ENCODE results near the gene KIF1B.

DNA sequence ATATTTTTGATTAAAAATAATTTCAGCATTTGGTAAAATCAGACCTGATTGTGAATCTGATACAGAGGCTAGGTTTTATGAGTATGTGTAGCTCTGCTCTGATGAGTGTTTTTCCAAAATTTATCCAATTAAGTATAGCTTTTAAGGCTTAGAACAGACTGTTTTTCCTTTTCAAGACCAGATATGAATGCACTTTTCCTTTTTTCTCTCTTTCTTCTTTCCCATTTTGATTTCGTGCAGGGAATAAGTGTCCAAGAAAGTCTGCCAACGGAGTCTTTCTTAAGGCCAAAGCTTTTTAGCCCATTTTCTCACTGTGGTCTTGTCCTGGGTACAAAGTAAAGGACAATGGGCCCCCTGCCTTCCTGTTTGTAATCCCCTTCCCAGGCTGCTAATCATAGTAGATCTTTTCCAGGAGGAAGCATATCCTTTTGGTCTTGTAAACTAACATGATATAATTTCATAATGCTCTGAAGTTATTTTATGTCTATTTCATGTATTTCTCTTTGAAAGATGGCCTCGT is 2.9 kb downstream of the KIF1B start:
- TF ChIP-seq, protein P1, sequence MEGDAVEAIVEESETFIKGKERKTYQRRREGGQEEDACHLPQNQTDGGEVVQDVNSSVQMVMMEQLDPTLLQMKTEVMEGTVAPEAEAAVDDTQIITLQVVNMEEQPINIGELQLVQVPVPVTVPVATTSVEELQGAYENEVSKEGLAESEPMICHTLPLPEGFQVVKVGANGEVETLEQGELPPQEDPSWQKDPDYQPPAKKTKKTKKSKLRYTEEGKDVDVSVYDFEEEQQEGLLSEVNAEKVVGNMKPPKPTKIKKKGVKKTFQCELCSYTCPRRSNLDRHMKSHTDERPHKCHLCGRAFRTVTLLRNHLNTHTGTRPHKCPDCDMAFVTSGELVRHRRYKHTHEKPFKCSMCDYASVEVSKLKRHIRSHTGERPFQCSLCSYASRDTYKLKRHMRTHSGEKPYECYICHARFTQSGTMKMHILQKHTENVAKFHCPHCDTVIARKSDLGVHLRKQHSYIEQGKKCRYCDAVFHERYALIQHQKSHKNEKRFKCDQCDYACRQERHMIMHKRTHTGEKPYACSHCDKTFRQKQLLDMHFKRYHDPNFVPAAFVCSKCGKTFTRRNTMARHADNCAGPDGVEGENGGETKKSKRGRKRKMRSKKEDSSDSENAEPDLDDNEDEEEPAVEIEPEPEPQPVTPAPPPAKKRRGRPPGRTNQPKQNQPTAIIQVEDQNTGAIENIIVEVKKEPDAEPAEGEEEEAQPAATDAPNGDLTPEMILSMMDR (IDR thresholded peaks at IDR 0.05), result no peak
- no peak for TF ChIP-seq GABPB1 (CRISPR knock-in tag; IDR thresholded peaks at IDR 0.05)
- TF ChIP-seq, protein P2, sequence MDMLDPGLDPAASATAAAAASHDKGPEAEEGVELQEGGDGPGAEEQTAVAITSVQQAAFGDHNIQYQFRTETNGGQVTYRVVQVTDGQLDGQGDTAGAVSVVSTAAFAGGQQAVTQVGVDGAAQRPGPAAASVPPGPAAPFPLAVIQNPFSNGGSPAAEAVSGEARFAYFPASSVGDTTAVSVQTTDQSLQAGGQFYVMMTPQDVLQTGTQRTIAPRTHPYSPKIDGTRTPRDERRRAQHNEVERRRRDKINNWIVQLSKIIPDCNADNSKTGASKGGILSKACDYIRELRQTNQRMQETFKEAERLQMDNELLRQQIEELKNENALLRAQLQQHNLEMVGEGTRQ (CRISPR knock-in tag; IDR thresholded peaks at IDR 0.05), result no peak
- TF ChIP-seq ZBTB21 (CRISPR knock-in tag; IDR thresholded peaks at IDR 0.05; ENCODE audit: borderline replicate concordance), result no peak
- TF ChIP-seq ZNF232 (CRISPR knock-in tag; IDR thresholded peaks at IDR 0.05), result no peak
- no peak for TF ChIP-seq ZNF423 (CRISPR knock-in tag; IDR thresholded peaks at IDR 0.05)
- TF ChIP-seq NR1H2 (CRISPR knock-in tag; IDR thresholded peaks at IDR 0.05), result no peak
- TF ChIP-seq, protein P3, sequence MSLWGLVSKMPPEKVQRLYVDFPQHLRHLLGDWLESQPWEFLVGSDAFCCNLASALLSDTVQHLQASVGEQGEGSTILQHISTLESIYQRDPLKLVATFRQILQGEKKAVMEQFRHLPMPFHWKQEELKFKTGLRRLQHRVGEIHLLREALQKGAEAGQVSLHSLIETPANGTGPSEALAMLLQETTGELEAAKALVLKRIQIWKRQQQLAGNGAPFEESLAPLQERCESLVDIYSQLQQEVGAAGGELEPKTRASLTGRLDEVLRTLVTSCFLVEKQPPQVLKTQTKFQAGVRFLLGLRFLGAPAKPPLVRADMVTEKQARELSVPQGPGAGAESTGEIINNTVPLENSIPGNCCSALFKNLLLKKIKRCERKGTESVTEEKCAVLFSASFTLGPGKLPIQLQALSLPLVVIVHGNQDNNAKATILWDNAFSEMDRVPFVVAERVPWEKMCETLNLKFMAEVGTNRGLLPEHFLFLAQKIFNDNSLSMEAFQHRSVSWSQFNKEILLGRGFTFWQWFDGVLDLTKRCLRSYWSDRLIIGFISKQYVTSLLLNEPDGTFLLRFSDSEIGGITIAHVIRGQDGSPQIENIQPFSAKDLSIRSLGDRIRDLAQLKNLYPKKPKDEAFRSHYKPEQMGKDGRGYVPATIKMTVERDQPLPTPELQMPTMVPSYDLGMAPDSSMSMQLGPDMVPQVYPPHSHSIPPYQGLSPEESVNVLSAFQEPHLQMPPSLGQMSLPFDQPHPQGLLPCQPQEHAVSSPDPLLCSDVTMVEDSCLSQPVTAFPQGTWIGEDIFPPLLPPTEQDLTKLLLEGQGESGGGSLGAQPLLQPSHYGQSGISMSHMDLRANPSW (CRISPR knock-in tag; conservative IDR thresholded peaks at IDR 0.05; ENCODE audit: low read depth), result no peak
- no peak for TF ChIP-seq NR2C2 (CRISPR knock-in tag; IDR thresholded peaks at IDR 0.05)
- TF ChIP-seq PRRX2 (CRISPR knock-in tag; IDR thresholded peaks at IDR 0.05), result no peak
- TF ChIP-seq, protein P4, sequence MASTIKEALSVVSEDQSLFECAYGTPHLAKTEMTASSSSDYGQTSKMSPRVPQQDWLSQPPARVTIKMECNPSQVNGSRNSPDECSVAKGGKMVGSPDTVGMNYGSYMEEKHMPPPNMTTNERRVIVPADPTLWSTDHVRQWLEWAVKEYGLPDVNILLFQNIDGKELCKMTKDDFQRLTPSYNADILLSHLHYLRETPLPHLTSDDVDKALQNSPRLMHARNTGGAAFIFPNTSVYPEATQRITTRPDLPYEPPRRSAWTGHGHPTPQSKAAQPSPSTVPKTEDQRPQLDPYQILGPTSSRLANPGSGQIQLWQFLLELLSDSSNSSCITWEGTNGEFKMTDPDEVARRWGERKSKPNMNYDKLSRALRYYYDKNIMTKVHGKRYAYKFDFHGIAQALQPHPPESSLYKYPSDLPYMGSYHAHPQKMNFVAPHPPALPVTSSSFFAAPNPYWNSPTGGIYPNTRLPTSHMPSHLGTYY (CRISPR knock-in tag; IDR thresholded peaks at IDR 0.05), result no peak
- no peak for TF ChIP-seq FOXK1 (CRISPR knock-in tag; IDR thresholded peaks at IDR 0.05)
- TF ChIP-seq, protein P5, sequence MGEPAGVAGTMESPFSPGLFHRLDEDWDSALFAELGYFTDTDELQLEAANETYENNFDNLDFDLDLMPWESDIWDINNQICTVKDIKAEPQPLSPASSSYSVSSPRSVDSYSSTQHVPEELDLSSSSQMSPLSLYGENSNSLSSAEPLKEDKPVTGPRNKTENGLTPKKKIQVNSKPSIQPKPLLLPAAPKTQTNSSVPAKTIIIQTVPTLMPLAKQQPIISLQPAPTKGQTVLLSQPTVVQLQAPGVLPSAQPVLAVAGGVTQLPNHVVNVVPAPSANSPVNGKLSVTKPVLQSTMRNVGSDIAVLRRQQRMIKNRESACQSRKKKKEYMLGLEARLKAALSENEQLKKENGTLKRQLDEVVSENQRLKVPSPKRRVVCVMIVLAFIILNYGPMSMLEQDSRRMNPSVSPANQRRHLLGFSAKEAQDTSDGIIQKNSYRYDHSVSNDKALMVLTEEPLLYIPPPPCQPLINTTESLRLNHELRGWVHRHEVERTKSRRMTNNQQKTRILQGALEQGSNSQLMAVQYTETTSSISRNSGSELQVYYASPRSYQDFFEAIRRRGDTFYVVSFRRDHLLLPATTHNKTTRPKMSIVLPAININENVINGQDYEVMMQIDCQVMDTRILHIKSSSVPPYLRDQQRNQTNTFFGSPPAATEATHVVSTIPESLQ (CRISPR knock-in tag; IDR thresholded peaks at IDR 0.05), result no peak
- no peak for TF ChIP-seq ZNF263 (CRISPR knock-in tag; IDR thresholded peaks at IDR 0.05; ENCODE audit: low read depth)
